ENCODE results near the gene CRABP1. TPM values are rescaled to one million over a fixed set of nuclear protein-coding genes. Genes with fewer than 3 reads are reported as not detected.

The CRABP1 gene
- total and polyA plus RNA-seq, 7 experiments from 2014 or later, result not detected

DNA sequence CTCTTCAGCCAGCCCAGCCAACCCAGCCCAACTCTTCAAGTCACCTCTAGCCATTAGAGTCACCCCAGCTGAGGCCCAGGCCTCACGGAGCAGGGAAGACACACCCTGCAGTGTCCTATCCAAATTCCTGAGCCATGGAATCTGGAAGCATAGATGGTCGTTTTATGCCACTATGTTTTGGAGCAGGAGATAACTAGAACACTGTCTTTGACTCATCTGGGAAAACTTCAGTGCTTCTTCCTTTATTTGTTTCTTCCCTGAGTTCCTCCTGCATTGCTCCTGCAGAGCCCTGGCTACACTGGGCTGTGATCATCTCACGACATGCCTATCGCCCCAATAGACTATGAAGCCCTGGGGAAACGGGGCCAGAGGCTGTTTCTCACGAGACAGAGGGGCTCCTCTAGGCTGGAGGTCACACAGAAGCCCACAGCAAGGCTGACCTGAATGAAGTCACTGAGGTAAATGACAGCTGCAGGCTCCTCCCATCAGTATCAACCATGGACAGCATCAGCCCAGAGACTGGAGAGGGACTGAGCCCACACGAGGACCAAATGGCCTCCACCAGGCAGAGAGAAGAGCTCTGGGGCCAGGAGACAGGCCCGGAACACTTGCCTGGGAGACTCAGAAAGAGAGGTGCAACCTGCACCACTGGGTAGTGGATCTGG is 22.7 kb downstream of the CRABP1 start:
- Histone ChIP-seq H3K4me1 (ENCODE audit: control insufficient read depth in 2 of 2, insufficient read depth in 2 of 2, low read length in 2 of 2) (no peaks in the 10 kb centered on the region), H3K27me3 (ENCODE audit: control insufficient read depth in 2 of 2, insufficient read depth in 2 of 2, low read length in 2 of 2) (no peaks in the 10 kb centered on the region), H3K27ac (ENCODE audit: low read depth, low read length) (no peak overlapping the region), H3K9me3 (ENCODE audit: control insufficient read depth in 2 of 3, low read length in 3 of 3) (no peaks in the 10 kb centered on the region), H3K4me3 (ENCODE audit: low read length) (no peak overlapping the region), H3K36me3 (ENCODE audit: control insufficient read depth in 2 of 3, insufficient read depth in 3 of 3, low read length in 3 of 3) (no peaks in the 10 kb centered on the region)
- ChIA-PET POLR2A (interaction anchor here (0.6 kb wide), 1 partner anchor 1160 kb away, joined by 5 read pairs; no protein-coding TSS in a partner anchor), CTCF (no interaction called here)
- Mint-ChIP-seq H3K27me3 (peaks cover 0 to 29% (median 3%) of the 10 kb centered on the region in 5 donors), H3K9me3 (no peaks in the 10 kb centered on the region), H3K4me1 (no peaks in the 10 kb centered on the region), H3K4me3 (no peak overlapping the region), H3K27ac (no peak overlapping the region), H3K36me3 (no peaks in the 10 kb centered on the region)
- no peak for DNase-seq
- ATAC-seq, result no peak
- intact Hi-C loops (cut with micrococcal nuclease), result no loop called here

DNA sequence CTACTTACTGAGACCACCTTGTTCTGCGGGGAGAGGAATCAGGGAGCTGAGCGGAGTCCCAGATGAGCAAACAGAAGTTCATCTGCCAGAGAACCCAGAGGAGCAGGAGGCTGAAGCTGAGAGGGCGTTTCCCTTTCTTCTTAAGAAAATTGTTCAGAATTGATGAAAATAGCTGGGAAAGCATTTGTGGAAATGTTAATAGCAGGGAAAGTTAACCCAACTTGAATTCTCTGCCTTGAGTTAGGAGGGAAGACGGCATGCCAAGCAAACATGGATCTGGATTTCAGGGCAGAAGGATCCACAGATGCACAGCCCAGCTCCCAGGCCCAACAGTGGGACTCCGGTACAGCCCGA is 23.2 kb downstream of the CRABP1 start:
- DNase-seq, result no peak
- Histone ChIP-seq H3K4me1 (ENCODE audit: control insufficient read depth in 2 of 2, insufficient read depth in 2 of 2, low read length in 2 of 2) (no peaks in the 10 kb centered on the region), H3K36me3 (ENCODE audit: control insufficient read depth in 2 of 3, insufficient read depth in 3 of 3, low read length in 3 of 3) (no peaks in the 10 kb centered on the region), H3K4me3 (ENCODE audit: low read length) (no peak overlapping the region), H3K27ac (ENCODE audit: low read depth, low read length) (no peak overlapping the region), H3K9me3 (ENCODE audit: control insufficient read depth in 2 of 3, low read length in 3 of 3) (no peaks in the 10 kb centered on the region), H3K27me3 (ENCODE audit: control insufficient read depth in 2 of 2, insufficient read depth in 2 of 2, low read length in 2 of 2) (no peaks in the 10 kb centered on the region)
- ATAC-seq, result no peak
- ChIA-PET POLR2A (interaction anchor here (0.6 kb wide), 1 partner anchor 1161 kb away, joined by 5 read pairs; no protein-coding TSS in a partner anchor), CTCF (no interaction called here)
- Mint-ChIP-seq H3K9me3 (no peaks in the 10 kb centered on the region), H3K4me1 (no peaks in the 10 kb centered on the region), H3K27me3 (peaks cover 0 to 26% (median 5%) of the 10 kb centered on the region in 5 donors), H3K36me3 (no peaks in the 10 kb centered on the region), H3K27ac (no peak overlapping the region), H3K4me3 (no peak overlapping the region)
- intact Hi-C loops (cut with micrococcal nuclease), result no loop called here

DNA sequence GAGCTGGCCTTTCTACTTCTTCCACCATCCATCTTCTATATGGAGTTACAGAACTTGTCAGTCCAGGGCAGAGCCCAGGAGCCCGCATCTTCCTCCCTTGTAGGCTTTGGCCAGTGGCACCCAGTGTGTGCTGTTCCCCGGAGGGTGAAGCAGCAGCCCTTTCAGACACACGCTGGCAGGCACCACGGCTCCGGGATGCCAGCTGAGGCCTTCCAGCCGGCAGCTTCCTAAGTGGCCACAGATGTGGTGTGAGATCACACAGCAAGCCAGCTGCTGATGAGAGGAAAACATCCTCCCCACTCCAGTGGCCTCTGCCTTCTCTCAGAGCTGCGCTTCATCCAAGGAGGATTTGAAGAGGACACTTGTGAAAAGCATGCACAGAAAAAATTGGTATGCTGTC is 24.1 kb downstream of the CRABP1 start:
- H3K4me1 Mint-ChIP-seq, result no peaks in the 10 kb centered on the region
- H3K27me3 ChIP-seq (ENCODE audit: control insufficient read depth in 2 of 2, insufficient read depth in 2 of 2, low read length in 2 of 2), result no peaks in the 10 kb centered on the region
- H3K4me1 ChIP-seq (ENCODE audit: control insufficient read depth in 2 of 2, insufficient read depth in 2 of 2, low read length in 2 of 2), result no peaks in the 10 kb centered on the region
- no peaks in the 10 kb centered on the region for H3K9me3 ChIP-seq (ENCODE audit: control insufficient read depth in 2 of 3, low read length in 3 of 3)
- ATAC-seq (no peak), DNase-seq (no peak)
- H3K9me3 Mint-ChIP-seq, result no peaks in the 10 kb centered on the region
- no peak overlapping the region for H3K4me3 Mint-ChIP-seq
- intact Hi-C loops (cut with micrococcal nuclease), result no loop called here
- ChIA-PET CTCF (no interaction called here), POLR2A (no interaction called here)
- H3K27ac ChIP-seq (ENCODE audit: low read depth, low read length), result no peak overlapping the region
- peaks cover 0 to 28% (median 5%) of the 10 kb centered on the region in 5 donors for H3K27me3 Mint-ChIP-seq
- H3K36me3 Mint-ChIP-seq, result no peaks in the 10 kb centered on the region
- no peak overlapping the region for H3K27ac Mint-ChIP-seq
- H3K36me3 ChIP-seq (ENCODE audit: control insufficient read depth in 2 of 3, insufficient read depth in 3 of 3, low read length in 3 of 3), result no peaks in the 10 kb centered on the region
- H3K4me3 ChIP-seq (ENCODE audit: low read length), result no peak overlapping the region

- H3K9me3 ChIP-seq (ENCODE audit: control insufficient read depth in 2 of 3, low read length in 3 of 3), result no peaks in the 10 kb centered on the region
- POLR2A ChIA-PET, result no interaction called here
Observed at GRCh38 chr15:78365917-78366316, 25.8 kb downstream of the CRABP1 start.

DNA sequence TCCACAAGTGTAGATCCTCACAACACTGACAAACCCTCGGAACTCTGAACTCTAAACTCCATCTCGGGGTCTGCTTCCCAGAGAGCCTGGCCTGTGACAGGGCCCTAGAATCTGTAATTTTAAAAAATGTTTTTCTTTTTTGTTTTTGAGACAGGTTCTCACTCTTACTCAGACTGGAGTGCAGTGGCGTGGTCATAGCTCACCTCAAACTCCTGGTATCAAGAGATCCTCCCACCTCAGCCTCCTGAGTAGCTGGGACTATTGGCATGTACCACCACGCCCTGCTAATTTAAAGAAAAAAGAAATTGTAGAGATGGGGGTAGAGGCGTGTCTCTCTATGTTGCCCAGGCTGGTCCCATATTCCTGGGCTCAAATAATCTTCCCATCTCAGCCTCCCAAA is 26.2 kb downstream of the CRABP1 start:
- Histone ChIP-seq H3K4me3 (ENCODE audit: low read length) (no peak overlapping the region), H3K27me3 (ENCODE audit: control insufficient read depth in 2 of 2, insufficient read depth in 2 of 2, low read length in 2 of 2) (no peaks in the 10 kb centered on the region), H3K36me3 (ENCODE audit: control insufficient read depth in 2 of 3, insufficient read depth in 3 of 3, low read length in 3 of 3) (no peaks in the 10 kb centered on the region), H3K4me1 (ENCODE audit: control insufficient read depth in 2 of 2, insufficient read depth in 2 of 2, low read length in 2 of 2) (no peaks in the 10 kb centered on the region), H3K27ac (ENCODE audit: low read depth, low read length) (no peak overlapping the region), H3K9me3 (ENCODE audit: control insufficient read depth in 2 of 3, low read length in 3 of 3) (no peaks in the 10 kb centered on the region)
- no peaks in the 10 kb centered on the region for H3K9me3 Mint-ChIP-seq
- intact Hi-C loops (cut with micrococcal nuclease), result no loop called here
- H3K27ac Mint-ChIP-seq, result no peak overlapping the region
- no peak for ATAC-seq
- no peaks in the 10 kb centered on the region for H3K4me1 Mint-ChIP-seq
- no peak overlapping the region for H3K4me3 Mint-ChIP-seq
- CTCF ChIA-PET, result no interaction called here
- H3K36me3 Mint-ChIP-seq, result no peaks in the 10 kb centered on the region
- no peak for DNase-seq
- POLR2A ChIA-PET, result no interaction called here
- peaks cover 0 to 28% (median 5%) of the 10 kb centered on the region in 5 donors for H3K27me3 Mint-ChIP-seq

More at GRCh38 chr15:78365917-78366316, 25.8 kb downstream of the CRABP1 start:
- CTCF ChIA-PET, result no interaction called here
- Mint-ChIP-seq H3K4me3 (no peak overlapping the region), H3K4me1 (no peaks in the 10 kb centered on the region), H3K27ac (no peak overlapping the region), H3K9me3 (no peaks in the 10 kb centered on the region), H3K36me3 (no peaks in the 10 kb centered on the region), H3K27me3 (peaks cover 0 to 28% (median 5%) of the 10 kb centered on the region in 5 donors)
- H3K27me3 ChIP-seq (ENCODE audit: control insufficient read depth in 2 of 2, insufficient read depth in 2 of 2, low read length in 2 of 2), result no peaks in the 10 kb centered on the region
- H3K36me3 ChIP-seq (ENCODE audit: control insufficient read depth in 2 of 3, insufficient read depth in 3 of 3, low read length in 3 of 3), result no peaks in the 10 kb centered on the region
- ATAC-seq (no peak), DNase-seq (no peak)
- no peak overlapping the region for H3K4me3 ChIP-seq (ENCODE audit: low read length)
- no peaks in the 10 kb centered on the region for H3K4me1 ChIP-seq (ENCODE audit: control insufficient read depth in 2 of 2, insufficient read depth in 2 of 2, low read length in 2 of 2)
- no peak overlapping the region for H3K27ac ChIP-seq (ENCODE audit: low read depth, low read length)
- intact Hi-C loops (cut with micrococcal nuclease), result no loop called here

GRCh38 chr15:78368651-78369050 is 28.5 kb downstream of the CRABP1 start:
- no peaks in the 10 kb centered on the region for H3K4me1 Mint-ChIP-seq
- no peak overlapping the region for H3K27ac Mint-ChIP-seq
- Histone ChIP-seq H3K27me3 (ENCODE audit: control insufficient read depth in 2 of 2, insufficient read depth in 2 of 2, low read length in 2 of 2) (no peaks in the 10 kb centered on the region), H3K4me3 (ENCODE audit: low read length) (no peak overlapping the region), H3K4me1 (ENCODE audit: control insufficient read depth in 2 of 2, insufficient read depth in 2 of 2, low read length in 2 of 2) (no peaks in the 10 kb centered on the region), H3K36me3 (ENCODE audit: control insufficient read depth in 2 of 3, insufficient read depth in 3 of 3, low read length in 3 of 3) (no peaks in the 10 kb centered on the region), H3K9me3 (ENCODE audit: control insufficient read depth in 2 of 3, low read length in 3 of 3) (no peaks in the 10 kb centered on the region), H3K27ac (ENCODE audit: low read depth, low read length) (no peak overlapping the region)
- ATAC-seq (no peak), DNase-seq (no peak)
- intact Hi-C loops (cut with micrococcal nuclease), result no loop called here
- ChIA-PET CTCF (no interaction called here), POLR2A (no interaction called here)
- H3K27me3 Mint-ChIP-seq, result peaks cover 0 to 27% (median 5%) of the 10 kb centered on the region in 5 donors
- no peaks in the 10 kb centered on the region for H3K36me3 Mint-ChIP-seq
- no peak overlapping the region for H3K4me3 Mint-ChIP-seq
- H3K9me3 Mint-ChIP-seq, result no peaks in the 10 kb centered on the region

GRCh38 chr15:78369161-78369560 is 29.0 kb downstream of the CRABP1 start:
- Histone ChIP-seq H3K9me3 (ENCODE audit: control insufficient read depth in 2 of 3, low read length in 3 of 3) (no peaks in the 10 kb centered on the region), H3K36me3 (ENCODE audit: control insufficient read depth in 2 of 3, insufficient read depth in 3 of 3, low read length in 3 of 3) (no peaks in the 10 kb centered on the region), H3K27me3 (ENCODE audit: control insufficient read depth in 2 of 2, insufficient read depth in 2 of 2, low read length in 2 of 2) (no peaks in the 10 kb centered on the region), H3K4me1 (ENCODE audit: control insufficient read depth in 2 of 2, insufficient read depth in 2 of 2, low read length in 2 of 2) (no peaks in the 10 kb centered on the region), H3K4me3 (ENCODE audit: low read length) (no peak overlapping the region), H3K27ac (ENCODE audit: low read depth, low read length) (no peak overlapping the region)
- ATAC-seq (no peak), DNase-seq (no peak)
- Mint-ChIP-seq H3K4me3 (no peak overlapping the region), H3K4me1 (no peaks in the 10 kb centered on the region), H3K27me3 (peaks cover 0 to 26% (median 5%) of the 10 kb centered on the region in 5 donors), H3K27ac (no peak overlapping the region), H3K36me3 (no peaks in the 10 kb centered on the region), H3K9me3 (no peaks in the 10 kb centered on the region)
- ChIA-PET POLR2A (no interaction called here), CTCF (no interaction called here)
- intact Hi-C loops (cut with micrococcal nuclease), result no loop called here
